Osteoblast (primary cell): ENCODE data around the gene ESPN. TPM values are rescaled to one million over a fixed set of nuclear protein-coding genes. Genes with fewer than 3 reads are reported as not detected.
A peak's percentile ranks its signal among the peaks of the same experiment; 100 is the strongest.

Experiments used
- DNase-seq: peaks from one replicate; pipeline ENCODE4 v3.0.0; 2011; ENCODE audit warnings: low spot score, mixed read lengths; ENCODE audit not compliant: insufficient read length; ENCODE audit errors: missing footprints
- H2AFZ ChIP-seq: 2 replicates; pipeline ENCODE4 v1.6.0; 2011; ENCODE audit warnings: mild to moderate bottlenecking, low read length
- H3K27ac ChIP-seq: 2 replicates; pipeline ENCODE4 v1.5.1; 2011; ENCODE audit warnings: mild to moderate bottlenecking, low read depth, low read length, moderate library complexity
- H3K27me3 ChIP-seq: 2 replicates; pipeline ENCODE4 v1.6.0; 2012; ENCODE audit warnings: mild to moderate bottlenecking, control low read depth, inconsistent platforms, low read length, moderate library complexity; ENCODE audit not compliant: insufficient read depth
- H3K36me3 ChIP-seq: 2 replicates; pipeline ENCODE4 v1.5.1; 2011; ENCODE audit warnings: mild to moderate bottlenecking, low read length, control low read depth, moderate library complexity; ENCODE audit not compliant: insufficient read depth
- H3K4me1 ChIP-seq: 2 replicates; pipeline ENCODE4 v1.5.1; 2011; ENCODE audit warnings: mild to moderate bottlenecking, low read length, control low read depth, moderate library complexity; ENCODE audit not compliant: insufficient read depth
- H3K4me2 ChIP-seq: 2 replicates; pipeline ENCODE4 v1.6.0; 2011; ENCODE audit warnings: mild to moderate bottlenecking, low read length; ENCODE audit not compliant: insufficient read depth
- H3K4me3 ChIP-seq: fragments of 200-600 bp; sonication (generic); 3 replicates; pipeline ENCODE4 v1.5.1; 2012; ENCODE audit warnings: mild to moderate bottlenecking, low read length, inconsistent platforms; ENCODE audit not compliant: insufficient read depth
- H3K79me2 ChIP-seq: 2 replicates; pipeline ENCODE4 v1.6.0; 2012; ENCODE audit warnings: mild to moderate bottlenecking, low read length, control low read depth, inconsistent platforms; ENCODE audit not compliant: insufficient read depth
- H3K9me3 ChIP-seq: 2 replicates; pipeline ENCODE4 v1.5.1; 2011; ENCODE audit warnings: low read depth, low read length, control low read depth
- H4K20me1 ChIP-seq: 2 replicates; pipeline ENCODE4 v1.6.0; 2012; ENCODE audit warnings: mild to moderate bottlenecking, low read length, control low read depth; ENCODE audit not compliant: insufficient read depth
- CTCF ChIP-seq: IDR thresholded peaks from 2 replicates; pipeline ENCODE4 v1.5.1; 2011; ENCODE audit warnings: mild to moderate bottlenecking, low read depth, low read length, moderate library complexity; ENCODE audit errors: extremely low read depth
- total RNA-seq: library from RNA; depleted of rRNA; stranded (reverse); fragments of >200 nt; gene quantifications from 2 replicates; pipeline ENCODE4 v1.2.3, GENCODE V29; 2012

Gene ESPN
- total RNA-seq, 1 donor, result not detected

- no peak for TF ChIP-seq CTCF
- peaks cover 30% of the 10 kb centered on the region for H4K20me1 ChIP-seq
- no peaks in the 10 kb centered on the region for H3K79me2 ChIP-seq
- peaks cover 7% of the 10 kb centered on the region for H3K4me1 ChIP-seq
- H3K27me3 ChIP-seq, result peaks cover 3% of the 10 kb centered on the region
- no peak for DNase-seq
- peak overlapping the region; percentile 61 for H3K4me2 ChIP-seq
- no peak overlapping the region for H3K27ac ChIP-seq
- H3K9me3 ChIP-seq, result no peaks in the 10 kb centered on the region
- no peak overlapping the region for H2AFZ ChIP-seq
- H3K4me3 ChIP-seq, result peak overlapping the region; percentile 64
- no peaks in the 10 kb centered on the region for H3K36me3 ChIP-seq
These were observed 60.2 kb downstream of the ESPN start for GRCh38 chr1:6484826-6485167.

DNA sequence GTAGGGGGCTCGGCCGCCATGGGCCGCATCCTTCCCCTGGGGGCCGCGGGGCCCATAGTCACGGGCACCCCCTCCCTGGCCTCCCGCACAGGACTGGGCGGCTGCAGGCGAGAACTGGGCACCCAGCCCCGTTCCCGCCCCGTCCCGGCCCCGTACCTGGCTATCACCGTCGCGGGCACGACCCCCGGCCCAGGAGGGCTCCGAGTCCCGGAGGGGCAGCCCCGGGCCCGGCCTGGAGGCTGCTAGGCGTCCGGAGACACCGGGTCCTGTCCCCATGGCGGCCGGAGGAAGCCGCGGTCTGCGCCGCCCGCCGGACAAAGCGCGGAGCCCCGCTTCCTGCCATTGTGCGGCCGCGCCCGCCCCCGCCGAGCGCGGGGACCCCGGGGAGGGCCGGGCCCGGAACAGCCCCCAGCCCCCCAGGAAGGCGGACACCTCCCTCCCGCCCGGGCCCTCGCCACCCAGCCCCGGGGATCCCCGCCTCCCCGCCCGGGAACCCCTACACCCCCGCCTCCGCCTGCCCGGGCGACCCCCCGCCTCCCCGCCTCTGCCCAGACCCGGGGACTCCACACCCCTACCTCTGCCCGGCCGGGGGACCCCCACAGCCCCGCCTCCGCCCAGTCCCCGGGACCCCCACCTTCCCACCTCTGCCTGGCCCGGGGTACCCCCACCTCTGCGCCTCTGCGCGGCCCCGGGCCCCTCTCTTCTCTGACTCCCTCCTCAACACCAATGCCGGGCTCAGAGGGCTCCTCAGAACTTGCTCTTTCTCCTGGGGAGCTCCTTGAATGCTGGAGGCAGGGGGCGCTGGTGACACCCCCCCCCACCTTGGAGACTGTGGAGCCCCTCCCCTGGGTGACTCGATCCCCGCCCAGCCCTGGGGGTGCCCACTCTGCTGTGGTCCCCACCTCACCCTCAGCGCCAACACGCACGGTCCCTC is 60.9 kb downstream of the ESPN start:
- Histone ChIP-seq H3K9me3 (no peaks in the 10 kb centered on the region), H3K27me3 (peaks cover 3% of the 10 kb centered on the region), H3K4me2 (peak overlapping the region; percentile 63), H2AFZ (no peak overlapping the region), H3K4me1 (peaks cover 8% of the 10 kb centered on the region), H3K79me2 (peaks cover 3% of the 10 kb centered on the region), H4K20me1 (peaks cover 30% of the 10 kb centered on the region), H3K27ac (no peak overlapping the region), H3K36me3 (no peaks in the 10 kb centered on the region), H3K4me3 (peak overlapping the region; percentile 64)
- DNase-seq, result peak; percentile 93
- TF ChIP-seq CTCF, result no peak

GRCh38 chr1:6486433-6487011 is 61.9 kb downstream of the ESPN start:
- Histone ChIP-seq H3K4me2 (peak overlapping the region; percentile 63), H3K27me3 (peaks cover 3% of the 10 kb centered on the region), H3K9me3 (no peaks in the 10 kb centered on the region), H2AFZ (no peak overlapping the region), H3K4me3 (no peak overlapping the region), H3K4me1 (peaks cover 17% of the 10 kb centered on the region), H3K79me2 (peaks cover 3% of the 10 kb centered on the region), H3K27ac (no peak overlapping the region), H4K20me1 (peaks cover 30% of the 10 kb centered on the region), H3K36me3 (no peaks in the 10 kb centered on the region)
- TF ChIP-seq CTCF, result peak; percentile 88
- DNase-seq, result peak; percentile 100

GRCh38 chr1:6487804-6488484 is 63.4 kb downstream of the ESPN start:
- Histone ChIP-seq H2AFZ (no peak overlapping the region), H4K20me1 (peaks cover 25% of the 10 kb centered on the region), H3K4me2 (no peak overlapping the region), H3K27ac (no peak overlapping the region), H3K9me3 (no peaks in the 10 kb centered on the region), H3K4me3 (no peak overlapping the region), H3K36me3 (no peaks in the 10 kb centered on the region), H3K4me1 (peaks cover 26% of the 10 kb centered on the region), H3K79me2 (peaks cover 3% of the 10 kb centered on the region), H3K27me3 (peaks cover 3% of the 10 kb centered on the region)
- TF ChIP-seq CTCF, result no peak
- no peak for DNase-seq
